ENCODE measurements around the gene MAPRE2.

The MAPRE2 gene

DNA sequence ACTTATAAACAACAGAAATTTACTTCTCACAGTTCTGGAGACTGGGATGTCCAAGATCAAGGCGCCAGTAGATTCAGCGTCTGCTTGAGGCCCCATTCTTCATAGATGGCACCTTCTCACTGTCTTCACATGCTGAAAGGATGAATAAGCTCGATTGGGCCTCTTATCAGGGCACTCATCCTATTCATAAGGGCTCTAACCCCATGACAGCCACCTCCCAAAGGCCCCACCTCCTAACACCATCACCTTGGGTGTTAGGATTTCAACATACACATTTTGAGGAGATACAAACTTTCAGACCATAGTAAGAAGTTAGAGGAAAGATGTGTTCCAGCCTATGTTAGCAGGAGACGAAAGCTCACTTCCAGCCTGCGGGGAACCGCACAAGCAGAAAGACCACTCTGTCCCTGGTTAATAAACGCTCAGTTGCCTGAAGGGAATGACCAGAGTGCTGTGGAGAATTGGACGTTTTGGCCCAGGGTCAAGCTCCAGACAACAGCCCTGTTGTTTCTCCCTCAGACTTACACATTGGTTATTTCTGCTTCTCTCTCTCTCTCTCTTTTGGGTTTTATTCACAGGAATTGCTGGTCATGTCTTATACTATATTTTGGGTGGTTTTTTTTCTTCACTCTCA is 90.3 kb downstream of the MAPRE2 start:
- Histone ChIP-seq H3K27me3 (replicated peaks; ENCODE audit: insufficient read depth, low read length) (no peaks in the 10 kb centered on the region), H3K4me2 (ENCODE audit: low read depth, low read length) (no peak overlapping the region), H3K9ac (ENCODE audit: low read length) (no peak overlapping the region), H3F3A (ENCODE audit: insufficient read depth, low read length) (no peaks in the 10 kb centered on the region), H3K9me3 (replicated peaks; ENCODE audit: insufficient read depth, low read length) (no peaks in the 10 kb centered on the region), H2AFZ (ENCODE audit: low read length) (no peak overlapping the region), H4K20me1 (ENCODE audit: insufficient read depth, low read length) (no peaks in the 10 kb centered on the region), H3K4me1 (ENCODE audit: low read length) (no peaks in the 10 kb centered on the region), H3K27ac (ENCODE audit: low read length) (no peak overlapping the region), H3K4me3 (ENCODE audit: low read length) (no peak overlapping the region), H3K9me2 (replicated peaks; ENCODE audit: insufficient read depth, low read length) (no peaks in the 10 kb centered on the region), H3K36me3 (replicated peaks; ENCODE audit: insufficient read depth, low read length) (no peaks in the 10 kb centered on the region), H3K79me2 (ENCODE audit: low read length) (no peaks in the 10 kb centered on the region)
- TF ChIP-seq EZH2 (optimal IDR thresholded peaks at IDR 0.05; ENCODE audit: low read depth, low read length) (no peak), EZH2phosphoT487 (IDR thresholded peaks at IDR 0.05; ENCODE audit: low read length) (no peak)
- TF ChIP-seq, protein P1, sequence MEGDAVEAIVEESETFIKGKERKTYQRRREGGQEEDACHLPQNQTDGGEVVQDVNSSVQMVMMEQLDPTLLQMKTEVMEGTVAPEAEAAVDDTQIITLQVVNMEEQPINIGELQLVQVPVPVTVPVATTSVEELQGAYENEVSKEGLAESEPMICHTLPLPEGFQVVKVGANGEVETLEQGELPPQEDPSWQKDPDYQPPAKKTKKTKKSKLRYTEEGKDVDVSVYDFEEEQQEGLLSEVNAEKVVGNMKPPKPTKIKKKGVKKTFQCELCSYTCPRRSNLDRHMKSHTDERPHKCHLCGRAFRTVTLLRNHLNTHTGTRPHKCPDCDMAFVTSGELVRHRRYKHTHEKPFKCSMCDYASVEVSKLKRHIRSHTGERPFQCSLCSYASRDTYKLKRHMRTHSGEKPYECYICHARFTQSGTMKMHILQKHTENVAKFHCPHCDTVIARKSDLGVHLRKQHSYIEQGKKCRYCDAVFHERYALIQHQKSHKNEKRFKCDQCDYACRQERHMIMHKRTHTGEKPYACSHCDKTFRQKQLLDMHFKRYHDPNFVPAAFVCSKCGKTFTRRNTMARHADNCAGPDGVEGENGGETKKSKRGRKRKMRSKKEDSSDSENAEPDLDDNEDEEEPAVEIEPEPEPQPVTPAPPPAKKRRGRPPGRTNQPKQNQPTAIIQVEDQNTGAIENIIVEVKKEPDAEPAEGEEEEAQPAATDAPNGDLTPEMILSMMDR (IDR thresholded peaks at IDR 0.05; ENCODE audit: low read length) = no peak
- no peak for DNase-seq

DNA sequence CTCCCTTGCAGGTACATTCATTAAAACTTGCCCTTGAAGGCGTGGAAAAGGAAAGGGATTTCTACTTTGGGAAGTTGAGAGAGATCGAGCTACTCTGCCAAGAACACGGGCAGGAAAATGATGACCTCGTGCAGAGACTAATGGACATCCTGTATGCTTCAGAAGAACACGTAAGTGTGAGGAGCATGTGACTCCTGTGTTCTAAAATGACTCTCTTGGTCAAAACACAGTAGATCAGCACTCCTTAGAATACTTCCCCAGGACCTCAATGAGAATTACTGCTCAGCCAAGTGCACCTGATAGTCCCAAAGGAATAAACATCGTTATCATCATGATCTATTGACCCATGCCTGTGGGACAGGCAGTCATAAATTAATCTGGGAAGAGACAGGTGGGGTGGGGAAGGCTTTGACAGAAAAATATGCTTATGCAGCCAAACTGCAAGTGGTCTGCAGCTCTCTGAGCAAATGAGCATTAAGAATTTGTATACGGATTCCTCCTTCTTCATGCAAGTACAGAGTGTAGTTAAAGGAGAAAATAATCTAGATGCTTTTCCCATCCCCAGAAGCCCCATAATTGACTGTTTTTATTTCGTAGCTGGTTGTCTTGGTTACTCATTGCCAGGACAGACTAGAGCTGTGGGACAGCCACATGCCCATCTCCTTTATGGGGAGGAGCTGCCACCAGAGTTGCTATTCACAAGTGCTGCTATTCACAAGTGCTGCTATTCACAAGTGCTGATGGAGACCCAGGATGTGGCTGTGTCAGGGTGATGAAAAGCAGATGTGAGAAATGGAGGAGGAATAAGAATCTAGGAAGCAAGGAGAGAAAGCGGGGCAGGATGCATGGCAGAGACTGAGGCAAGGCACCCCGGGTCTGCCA is 91.0 kb downstream of the MAPRE2 start:
- H3F3A ChIP-seq (ENCODE audit: insufficient read depth, low read length) = no peaks in the 10 kb centered on the region
- no peak overlapping the region for H3K27ac ChIP-seq (ENCODE audit: low read length)
- DNase-seq = no peak
- no peak overlapping the region for H3K4me2 ChIP-seq (ENCODE audit: low read depth, low read length)
- no peaks in the 10 kb centered on the region for H3K4me1 ChIP-seq (ENCODE audit: low read length)
- no peak overlapping the region for H3K9ac ChIP-seq (ENCODE audit: low read length)
- H3K9me2 ChIP-seq (replicated peaks; ENCODE audit: insufficient read depth, low read length) = no peaks in the 10 kb centered on the region
- TF ChIP-seq, protein P1 (IDR thresholded peaks at IDR 0.05; ENCODE audit: low read length) = no peak
- TF ChIP-seq EZH2phosphoT487 (IDR thresholded peaks at IDR 0.05; ENCODE audit: low read length) (no peak), EZH2 (optimal IDR thresholded peaks at IDR 0.05; ENCODE audit: low read depth, low read length) (no peak)
- H3K9me3 ChIP-seq (replicated peaks; ENCODE audit: insufficient read depth, low read length) = no peaks in the 10 kb centered on the region
- H3K27me3 ChIP-seq (replicated peaks; ENCODE audit: insufficient read depth, low read length) = no peaks in the 10 kb centered on the region
- H2AFZ ChIP-seq (ENCODE audit: low read length) = no peak overlapping the region
- no peak overlapping the region for H3K4me3 ChIP-seq (ENCODE audit: low read length)
- no peaks in the 10 kb centered on the region for H3K36me3 ChIP-seq (replicated peaks; ENCODE audit: insufficient read depth, low read length)
- no peaks in the 10 kb centered on the region for H4K20me1 ChIP-seq (ENCODE audit: insufficient read depth, low read length)
- H3K79me2 ChIP-seq (ENCODE audit: low read length) = no peaks in the 10 kb centered on the region

DNA sequence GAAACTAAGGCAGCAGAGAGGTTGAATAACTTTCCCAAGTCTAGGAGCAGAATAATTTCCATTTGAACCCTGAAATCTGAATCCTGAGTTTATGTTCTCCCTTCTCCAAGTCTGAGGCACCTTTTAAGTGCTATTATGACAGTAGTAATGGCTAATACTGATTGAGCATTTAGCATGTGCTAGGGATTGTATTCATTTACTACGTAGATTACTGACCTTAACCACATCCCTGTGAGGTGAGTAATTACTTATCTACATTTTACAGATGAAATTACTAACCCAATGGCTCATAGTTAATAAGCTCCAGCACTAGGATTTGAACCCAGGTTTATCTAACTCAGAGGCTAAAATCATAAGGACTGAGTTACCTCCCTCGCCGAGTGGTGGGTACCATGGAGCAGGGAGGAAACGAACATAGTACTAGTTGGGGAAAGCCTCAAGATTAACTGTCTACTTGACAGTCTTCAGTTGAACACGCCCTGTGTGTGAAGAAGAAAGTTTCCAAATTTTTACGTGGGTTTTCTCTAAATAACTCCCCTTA is 93.0 kb downstream of the MAPRE2 start:
- H3K9me2 ChIP-seq (replicated peaks; ENCODE audit: insufficient read depth, low read length) = no peaks in the 10 kb centered on the region
- no peaks in the 10 kb centered on the region for H3K36me3 ChIP-seq (replicated peaks; ENCODE audit: insufficient read depth, low read length)
- no peak overlapping the region for H3K27ac ChIP-seq (ENCODE audit: low read length)
- H3K27me3 ChIP-seq (replicated peaks; ENCODE audit: insufficient read depth, low read length) = no peaks in the 10 kb centered on the region
- no peaks in the 10 kb centered on the region for H3K4me1 ChIP-seq (ENCODE audit: low read length)
- H4K20me1 ChIP-seq (ENCODE audit: insufficient read depth, low read length) = no peaks in the 10 kb centered on the region
- H3K9me3 ChIP-seq (replicated peaks; ENCODE audit: insufficient read depth, low read length) = no peaks in the 10 kb centered on the region
- H3K4me2 ChIP-seq (ENCODE audit: low read depth, low read length) = no peak overlapping the region
- no peak overlapping the region for H3K4me3 ChIP-seq (ENCODE audit: low read length)
- no peaks in the 10 kb centered on the region for H3K79me2 ChIP-seq (ENCODE audit: low read length)
- no peaks in the 10 kb centered on the region for H3F3A ChIP-seq (ENCODE audit: insufficient read depth, low read length)
- no peak for DNase-seq
- H2AFZ ChIP-seq (ENCODE audit: low read length) = no peak overlapping the region
- H3K9ac ChIP-seq (ENCODE audit: low read length) = no peak overlapping the region
- TF ChIP-seq EZH2 (optimal IDR thresholded peaks at IDR 0.05; ENCODE audit: low read depth, low read length) (no peak), EZH2phosphoT487 (IDR thresholded peaks at IDR 0.05; ENCODE audit: low read length) (no peak)
- TF ChIP-seq, protein P1 (IDR thresholded peaks at IDR 0.05; ENCODE audit: low read length) = no peak
